ENCODE results near the gene NACC2.
A peak's percentile ranks its signal among the peaks of the same experiment; 100 is the strongest.
"Not testable (repeated sequence)": the region's sequence is repeated elsewhere in the genome, so short reads cannot be mapped to it uniquely, and the experiment has no call there.

NACC2 gene

DNA sequence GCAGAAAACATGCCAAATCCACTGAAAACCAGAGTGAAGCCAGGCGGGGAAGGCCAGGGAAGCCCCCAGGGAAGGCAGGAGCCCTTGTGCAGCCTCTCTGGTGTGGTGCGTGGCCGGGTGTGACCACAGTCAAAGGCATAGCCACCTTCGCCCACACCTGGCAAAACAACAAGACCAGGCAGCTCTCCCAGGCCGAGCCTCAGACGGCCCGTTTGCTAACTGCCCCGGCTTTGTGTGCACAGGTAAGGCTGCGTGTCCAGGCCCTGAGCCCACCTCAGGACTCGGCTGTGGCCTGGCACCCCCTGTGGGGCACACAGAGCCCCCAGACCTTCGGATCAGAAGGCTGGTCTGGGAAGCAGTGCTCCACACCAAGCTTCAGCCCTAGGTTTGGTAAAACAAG is 17.5 kb upstream of the NACC2 start:
- no peak for DNase-seq (ENCODE audit: extremely low read depth in 1 of 2, low read depth in 1 of 2)

DNA sequence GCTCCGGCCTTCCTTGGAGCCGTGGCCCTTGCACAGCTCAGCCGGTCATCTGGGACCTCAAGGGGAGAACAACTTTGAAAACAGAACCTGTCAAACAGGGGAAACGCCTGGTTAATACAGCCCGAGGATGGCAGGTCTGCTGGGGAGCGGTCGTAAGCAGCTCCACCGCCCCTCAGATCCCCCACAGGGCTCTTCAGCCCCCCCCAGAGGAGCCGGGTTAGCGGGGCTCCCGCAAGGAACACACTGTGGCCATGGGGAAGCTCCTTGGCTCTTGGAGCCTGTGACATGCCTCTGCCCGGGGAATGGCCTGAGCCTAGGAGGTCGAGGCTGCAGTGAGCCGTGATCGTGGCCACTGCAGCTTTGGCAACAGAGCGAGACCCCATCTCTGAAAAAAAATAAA is 16.8 kb upstream of the NACC2 start:
- DNase-seq (ENCODE audit: extremely low read depth in 1 of 2, low read depth in 1 of 2), result no peak

DNA sequence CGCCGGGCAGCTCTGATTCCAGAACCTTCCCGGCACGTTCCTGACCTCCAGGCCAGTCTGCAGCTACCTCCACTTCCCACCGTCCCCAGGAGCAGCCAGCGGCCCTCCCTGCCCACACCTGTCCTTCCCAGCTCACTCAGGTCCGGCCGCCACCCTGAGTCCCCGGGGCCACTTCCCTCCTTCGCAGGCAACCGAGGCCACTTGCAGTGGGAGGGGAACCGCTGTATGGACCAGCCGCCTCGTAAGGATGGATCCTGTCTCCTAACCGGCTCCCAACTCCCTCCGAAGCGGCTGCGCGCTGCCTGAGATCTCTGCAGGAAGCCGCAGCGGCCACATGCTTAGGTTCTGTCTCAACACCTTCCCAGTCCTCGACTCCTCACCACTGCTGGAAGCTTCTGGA is 16.1 kb upstream of the NACC2 start:
- DNase-seq (ENCODE audit: extremely low read depth in 1 of 2, low read depth in 1 of 2), result no peak

DNA sequence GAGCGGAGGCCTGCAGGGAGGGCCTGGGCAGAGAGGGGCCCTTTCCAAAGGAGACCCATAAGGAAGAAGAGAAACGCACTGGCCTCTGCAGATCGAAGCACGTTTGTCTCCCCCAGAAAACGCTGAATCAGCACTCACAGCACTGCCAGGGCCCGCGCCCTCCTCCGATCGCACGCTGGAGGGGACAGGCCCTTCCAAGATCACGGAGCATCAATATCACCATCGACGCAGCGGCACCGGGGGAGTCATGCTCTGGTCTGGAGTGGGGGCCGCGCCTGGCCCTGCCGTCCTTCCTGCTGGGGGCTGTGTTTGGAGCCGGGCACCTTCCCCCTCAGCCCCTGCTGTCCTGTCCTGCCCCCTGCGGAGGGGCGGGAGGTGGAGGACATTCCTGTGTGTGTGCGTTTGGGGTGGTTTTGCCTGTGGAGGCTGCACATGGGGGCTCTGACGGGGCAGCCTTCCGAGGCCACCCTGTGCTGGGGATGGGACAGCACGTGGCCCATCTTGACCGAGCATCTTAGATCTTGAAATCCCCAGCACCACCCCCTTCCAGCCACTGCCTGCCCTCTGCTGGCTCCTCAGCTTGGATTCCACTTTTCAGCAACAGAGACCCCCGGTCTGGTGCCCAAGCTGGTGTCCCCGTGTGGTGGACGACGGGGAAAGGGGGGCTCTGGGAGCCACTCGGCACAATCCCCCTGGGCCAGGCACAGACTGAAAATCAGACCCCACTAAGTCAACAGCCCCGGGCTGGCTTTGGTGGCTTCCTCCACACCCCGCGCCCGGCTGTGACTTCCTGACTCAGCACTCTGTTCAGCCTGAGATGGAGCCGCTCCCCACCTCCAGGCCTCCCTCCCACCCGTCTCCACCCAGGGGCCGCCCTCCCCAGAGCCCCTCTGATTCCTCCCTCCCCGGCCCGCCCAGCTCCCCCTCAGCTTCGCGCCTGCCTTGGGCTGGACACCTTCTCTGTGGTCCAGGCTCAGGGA is 15.3 kb upstream of the NACC2 start:
- DNase-seq (ENCODE audit: extremely low read depth in 1 of 2, low read depth in 1 of 2), result no peak

DNA sequence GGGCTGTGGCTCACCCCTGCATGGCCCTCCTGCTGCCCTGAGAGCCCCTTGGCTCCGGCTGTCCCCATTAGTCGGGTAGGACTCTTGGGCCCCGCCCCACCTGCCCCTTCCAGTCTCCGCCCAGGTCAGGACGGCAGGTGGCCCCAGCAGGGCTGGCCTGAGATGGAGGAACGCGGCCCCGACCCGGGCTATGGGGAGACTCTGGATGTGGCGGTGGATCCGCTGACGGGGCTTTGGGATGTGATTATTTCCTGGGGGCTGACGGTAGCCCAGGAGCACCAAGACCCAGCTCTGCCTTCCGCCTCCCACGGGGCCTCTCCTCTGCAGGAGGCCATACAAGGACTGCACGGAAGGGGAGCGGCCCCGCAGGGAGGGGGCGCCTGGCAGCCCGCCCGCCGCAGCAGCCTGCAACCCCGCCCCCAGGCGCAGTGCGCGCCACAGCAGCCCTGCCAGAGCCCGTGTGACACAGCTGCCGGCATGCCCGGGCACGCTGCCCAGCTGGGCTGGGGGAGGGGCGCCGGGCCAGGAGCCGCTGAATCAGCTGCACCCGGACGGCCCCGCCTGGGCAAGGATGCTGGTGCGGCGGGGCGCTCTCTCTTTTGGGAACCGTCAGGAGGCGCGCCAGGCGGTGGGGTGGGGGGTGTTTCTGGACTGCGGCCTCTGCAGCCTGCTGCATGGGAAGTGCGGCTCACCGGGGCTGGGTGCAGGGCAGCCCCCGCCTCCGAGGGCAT is 14.4 kb upstream of the NACC2 start:
- DNase-seq (ENCODE audit: extremely low read depth in 1 of 2, low read depth in 1 of 2), result peak; percentile 87 to 89

DNA sequence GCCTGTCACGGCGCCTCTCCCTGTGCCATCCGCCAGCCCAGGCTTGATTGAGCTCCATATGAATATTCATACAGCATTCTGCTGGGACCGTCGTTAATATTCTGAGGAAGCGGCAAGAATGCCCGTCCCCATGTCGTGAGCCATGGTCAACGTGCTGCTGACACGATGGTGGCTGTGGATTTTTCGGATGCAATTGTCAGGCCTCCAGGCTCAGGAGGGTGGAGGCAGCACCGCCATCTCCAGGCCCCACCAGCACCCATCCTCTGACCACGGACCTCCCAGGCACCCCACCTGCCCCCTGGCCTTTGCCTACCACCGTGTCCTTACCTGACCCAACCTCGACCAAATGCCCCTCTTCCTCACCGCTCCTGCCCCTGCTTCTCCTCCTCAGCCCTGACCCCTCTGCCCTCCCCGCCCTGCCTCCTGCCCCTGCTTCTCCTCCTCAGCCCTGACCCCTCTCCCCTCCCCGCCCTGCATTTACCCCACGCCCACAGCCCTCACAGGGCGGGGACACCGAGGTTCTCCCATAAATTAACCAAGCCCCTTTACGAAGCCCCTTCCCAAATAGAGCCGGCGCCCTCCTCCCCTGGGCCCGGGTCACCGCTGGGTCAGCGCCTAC is 13.7 kb upstream of the NACC2 start:
- DNase-seq (ENCODE audit: extremely low read depth in 1 of 2, low read depth in 1 of 2), result no peak

DNA sequence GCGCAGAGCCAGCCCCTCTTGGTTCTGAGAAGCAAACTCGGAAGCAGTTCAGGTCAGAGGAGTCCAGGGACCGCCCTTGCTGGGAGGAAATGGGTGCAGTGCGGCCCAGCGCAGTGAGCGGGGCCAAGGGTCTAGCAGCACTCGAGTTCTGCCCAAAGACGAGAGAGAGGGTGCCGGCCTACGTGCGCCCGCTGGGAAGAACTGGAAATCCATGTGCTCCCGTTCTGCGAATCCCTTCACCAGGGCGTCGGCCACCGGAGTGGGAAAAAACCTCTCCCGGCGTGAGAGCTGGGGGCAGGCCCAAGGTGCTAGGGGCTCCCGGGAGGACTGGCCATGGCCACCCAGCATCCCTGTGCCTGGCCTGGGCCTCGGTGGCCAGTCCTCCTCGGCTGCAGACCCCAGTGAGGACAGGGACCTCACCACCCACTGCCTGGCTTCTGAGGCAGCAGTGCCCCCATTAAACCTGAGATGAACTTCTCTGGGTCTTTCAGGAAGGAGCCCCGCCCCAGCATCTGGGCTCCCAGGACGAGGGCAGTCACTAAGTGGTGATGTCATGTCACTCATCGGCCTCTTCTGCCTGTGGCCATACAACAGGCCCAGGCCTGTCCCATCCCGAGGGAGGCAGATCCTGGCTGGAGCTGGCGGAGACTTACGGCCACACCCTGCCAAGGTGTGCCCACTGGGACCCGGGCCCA is 13.0 kb upstream of the NACC2 start:
- DNase-seq (ENCODE audit: extremely low read depth in 1 of 2, low read depth in 1 of 2), result no peak

DNA sequence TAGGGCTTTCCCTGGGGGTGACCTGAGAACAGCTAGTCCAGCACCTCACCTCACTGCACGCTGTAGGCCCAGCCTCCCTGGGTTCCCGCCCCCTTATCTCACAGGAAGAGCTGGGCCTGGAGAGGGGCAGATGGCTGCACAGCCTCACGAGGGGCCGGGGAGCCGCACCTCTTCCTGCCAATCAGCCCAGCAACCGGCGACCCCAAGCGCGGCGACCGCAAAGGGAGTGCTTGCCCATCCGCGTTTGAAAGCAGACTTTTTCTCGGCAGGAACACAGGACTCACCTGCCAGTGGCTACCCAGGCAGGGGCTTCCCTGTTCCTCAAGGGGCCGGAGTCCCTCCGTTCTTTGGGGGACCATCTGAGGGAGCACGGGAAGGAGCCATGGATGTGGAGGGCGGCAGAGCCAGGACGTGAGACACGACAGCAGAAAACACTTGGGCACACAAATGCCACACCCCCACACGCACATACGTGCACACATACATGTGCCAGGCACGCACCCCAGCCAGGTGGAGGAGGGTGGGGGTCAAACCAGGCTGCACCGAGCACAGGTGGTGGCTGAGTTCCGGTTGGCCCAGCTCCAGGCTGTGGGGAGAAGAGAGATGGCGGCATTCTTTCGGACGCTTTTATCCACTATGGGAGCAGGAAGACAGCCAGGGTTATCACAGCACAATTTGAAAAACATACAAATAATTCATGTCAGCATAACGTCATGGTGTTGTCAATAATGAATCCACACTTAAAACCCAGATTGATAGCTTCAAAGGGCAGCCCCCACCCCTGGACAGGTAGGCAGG is 12.3 kb upstream of the NACC2 start:
- peak in 1 of 2 donors; percentile 53 for DNase-seq (ENCODE audit: extremely low read depth in 1 of 2, low read depth in 1 of 2)

DNA sequence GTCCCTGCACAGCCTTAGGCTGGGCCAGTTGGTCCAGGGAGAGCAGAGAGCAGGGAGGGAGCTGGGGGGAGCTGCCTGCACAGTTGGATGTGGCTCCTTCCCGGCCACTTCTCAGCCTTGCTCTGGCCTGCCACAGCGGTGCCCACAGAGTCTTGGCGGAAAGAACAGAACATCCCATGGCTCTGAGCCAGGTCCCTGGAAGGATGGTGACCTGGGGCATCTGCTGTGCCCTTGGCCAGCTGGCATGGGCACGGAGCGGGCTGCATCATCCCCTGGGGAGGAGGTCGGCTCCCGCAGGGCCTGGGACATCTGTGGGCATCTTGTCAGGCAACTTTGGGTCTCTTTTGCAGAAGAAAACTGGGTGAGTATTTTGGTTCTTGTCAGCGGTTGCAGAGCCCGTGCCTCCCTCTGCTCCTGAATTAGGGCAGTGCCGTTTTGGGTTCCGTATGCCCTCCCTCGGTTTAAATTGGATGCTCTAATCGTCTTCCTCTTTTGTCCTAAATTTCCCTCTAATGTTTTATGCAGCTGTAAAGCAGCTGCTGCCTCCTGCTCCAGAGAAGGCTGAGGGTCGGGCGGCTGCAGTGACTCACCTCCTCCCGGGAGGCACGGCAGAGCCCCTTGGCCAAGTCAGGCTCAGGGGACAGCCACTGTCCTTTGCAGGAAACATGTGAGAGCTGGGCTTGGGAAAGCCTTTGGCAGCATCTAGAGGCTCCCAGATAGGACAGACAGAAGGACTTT is 10.5 kb upstream of the NACC2 start:
- no peak for DNase-seq (ENCODE audit: extremely low read depth in 1 of 2, low read depth in 1 of 2)

DNA sequence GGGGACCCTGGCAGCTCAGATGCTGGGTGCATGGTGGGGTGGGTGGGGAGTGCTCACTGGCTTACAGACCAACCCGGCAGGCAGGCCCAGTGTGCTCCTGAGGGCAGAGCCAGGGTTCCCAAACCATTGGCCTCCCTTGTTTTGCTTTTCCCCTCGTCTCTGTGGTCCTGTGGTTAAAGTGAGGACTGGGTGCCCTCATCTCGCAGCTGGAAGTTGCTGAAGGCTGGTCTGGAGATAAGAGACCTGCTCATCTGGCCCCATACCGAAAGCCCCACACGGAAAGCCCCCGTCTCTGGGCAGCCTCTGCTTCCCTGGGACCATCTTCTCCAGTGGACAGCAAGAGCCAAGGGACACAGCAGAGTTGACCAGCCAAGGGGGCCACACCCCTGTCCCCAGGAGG is 9.8 kb upstream of the NACC2 start:
- DNase-seq (ENCODE audit: extremely low read depth in 1 of 2, low read depth in 1 of 2), result no peak

DNA sequence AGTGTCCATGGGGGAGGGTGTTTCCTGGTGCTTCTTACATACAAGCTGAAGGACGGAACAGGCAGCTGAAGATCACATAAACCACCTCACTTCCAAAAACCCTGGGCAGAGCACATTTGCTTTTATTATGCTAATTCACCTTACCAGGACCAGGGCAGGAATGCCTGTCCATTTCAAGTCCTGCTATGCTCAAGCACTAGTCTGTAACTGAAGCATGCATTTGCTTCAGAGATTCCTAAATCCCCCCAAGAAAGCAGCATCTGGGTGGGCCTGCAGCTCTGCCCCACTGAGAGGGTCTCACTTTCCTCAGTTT is 9.4 kb upstream of the NACC2 start:
- no peak for DNase-seq (ENCODE audit: extremely low read depth in 1 of 2, low read depth in 1 of 2)

DNA sequence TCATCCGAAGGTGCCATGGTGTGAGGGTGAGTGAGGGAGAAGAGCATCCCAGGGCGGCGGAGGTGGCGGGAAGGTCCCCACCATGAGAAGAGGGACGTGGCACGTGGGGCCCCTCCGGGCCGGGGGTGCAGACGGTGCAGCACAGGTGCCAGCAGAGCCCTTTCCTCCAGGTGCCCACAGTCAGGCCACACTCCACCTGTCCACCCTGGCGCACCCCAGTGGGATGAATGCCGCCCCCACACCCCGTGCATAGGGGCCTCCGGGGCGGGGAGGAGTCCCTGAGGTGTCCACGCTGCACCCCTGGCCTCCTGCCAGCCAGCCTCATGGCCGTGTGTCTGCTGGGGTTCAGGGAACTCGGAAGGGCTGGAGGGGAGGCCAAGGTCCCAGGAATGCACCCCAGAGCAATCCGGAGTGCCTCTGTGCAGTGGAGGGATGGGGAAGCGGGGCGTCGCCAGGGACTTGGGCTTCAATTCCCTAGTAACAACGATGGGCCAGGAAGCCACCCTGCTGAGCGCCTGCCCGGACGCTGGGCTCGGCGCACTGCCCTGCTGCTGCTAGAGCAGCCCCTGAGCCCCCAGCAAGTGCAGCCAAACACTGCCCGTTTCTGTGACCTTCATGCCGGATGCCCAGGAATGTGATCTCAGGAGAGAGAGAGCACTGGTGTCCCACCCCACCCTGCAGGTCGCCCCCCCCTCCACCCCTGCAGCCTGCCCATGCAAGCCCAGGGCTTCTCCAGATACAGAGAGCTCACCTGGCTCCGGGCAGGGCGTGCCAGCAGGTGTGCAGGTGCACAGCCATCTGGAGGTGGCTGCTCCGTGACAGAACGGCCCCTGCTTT is 8.8 kb upstream of the NACC2 start:
- no peak for DNase-seq (ENCODE audit: extremely low read depth in 1 of 2, low read depth in 1 of 2)

DNA sequence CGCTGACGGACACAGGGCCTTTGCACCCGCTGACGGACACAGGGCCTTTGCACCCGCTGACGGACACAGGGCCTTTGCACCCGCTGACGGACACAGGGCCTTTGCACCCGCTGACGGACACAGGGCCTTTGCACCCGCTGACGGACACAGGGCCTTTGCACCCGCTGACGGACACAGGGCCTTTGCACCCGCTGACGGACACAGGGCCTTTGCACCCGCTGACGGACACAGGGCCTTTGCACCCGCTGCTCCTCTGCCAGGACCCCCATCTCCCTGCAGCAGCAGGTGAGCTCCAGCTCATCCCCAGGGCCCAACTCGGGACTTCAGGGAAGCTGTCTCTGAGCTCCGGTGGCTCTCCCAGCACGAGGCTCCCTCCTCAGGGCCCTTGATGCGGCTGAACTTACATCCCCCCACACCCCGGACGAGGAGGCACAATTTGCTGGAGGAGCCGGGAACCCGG is 6.6 kb upstream of the NACC2 start:
- DNase-seq (ENCODE audit: extremely low read depth in 1 of 2, low read depth in 1 of 2), result not testable (repeated sequence)

DNA sequence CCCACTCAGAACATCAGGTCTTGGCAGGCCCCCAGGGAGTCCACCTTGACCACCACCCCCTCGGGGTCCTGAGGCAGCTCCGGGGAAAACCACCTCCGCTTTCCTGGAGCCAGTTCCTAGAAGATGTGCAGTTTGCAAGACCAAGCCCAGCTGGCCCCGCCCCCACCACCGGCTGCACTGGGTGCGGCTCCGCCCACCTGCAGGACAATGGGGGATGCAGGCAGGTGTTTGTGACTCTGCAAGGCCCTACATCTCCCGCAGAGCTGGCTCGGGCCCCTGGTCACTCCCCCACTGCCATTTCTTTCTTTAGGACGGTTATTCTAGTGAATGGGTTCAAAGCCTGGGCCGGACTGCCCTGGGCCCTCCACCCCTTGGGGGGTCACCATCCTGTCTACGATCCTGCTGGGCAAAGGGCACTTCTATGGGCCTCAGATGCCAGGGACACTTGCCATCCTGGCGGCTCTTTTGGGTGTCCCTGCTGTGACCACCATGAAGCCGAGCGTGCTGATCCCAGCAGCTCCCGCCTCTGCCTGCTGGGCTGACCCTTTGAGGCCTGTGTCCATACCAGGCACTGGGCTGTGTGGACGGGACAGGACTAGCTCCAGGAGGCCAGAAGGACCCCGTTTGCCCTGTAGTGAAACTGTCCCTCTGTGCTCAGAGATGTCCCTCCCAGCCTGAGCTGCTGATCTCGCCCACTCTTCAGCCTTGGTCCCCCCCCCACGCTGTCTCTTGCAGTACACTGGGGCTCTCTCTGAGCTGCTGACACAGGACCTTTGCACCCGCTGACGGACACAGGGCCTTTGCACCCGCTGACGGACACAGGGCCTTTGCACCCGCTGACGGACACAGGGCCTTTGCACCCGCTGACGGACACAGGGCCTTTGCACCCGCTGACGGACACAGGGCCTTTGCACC is 5.9 kb upstream of the NACC2 start:
- no peak for DNase-seq (ENCODE audit: extremely low read depth in 1 of 2, low read depth in 1 of 2)

DNA sequence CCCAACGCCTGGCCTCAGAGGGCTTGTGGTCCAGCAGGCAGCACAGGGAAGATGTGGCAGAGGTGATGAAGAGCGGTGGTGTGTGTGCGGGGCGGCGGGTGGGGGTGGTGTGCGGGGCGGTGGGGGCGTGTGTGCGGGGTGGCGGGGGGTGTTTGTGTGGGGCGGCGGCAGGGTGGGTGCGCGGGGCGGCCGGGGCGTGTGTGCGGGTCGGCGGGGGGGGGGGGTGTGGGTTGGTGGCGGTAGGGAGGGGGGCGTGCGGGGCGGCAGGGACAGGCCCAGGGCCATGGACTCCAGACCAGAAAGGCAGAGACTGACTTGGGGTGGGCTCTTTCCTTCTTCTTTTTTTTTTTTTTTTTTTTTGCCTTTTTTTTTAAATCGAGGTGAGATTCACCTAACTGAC is 4.5 kb upstream of the NACC2 start:
- no peak for DNase-seq (ENCODE audit: extremely low read depth in 1 of 2, low read depth in 1 of 2)

DNA sequence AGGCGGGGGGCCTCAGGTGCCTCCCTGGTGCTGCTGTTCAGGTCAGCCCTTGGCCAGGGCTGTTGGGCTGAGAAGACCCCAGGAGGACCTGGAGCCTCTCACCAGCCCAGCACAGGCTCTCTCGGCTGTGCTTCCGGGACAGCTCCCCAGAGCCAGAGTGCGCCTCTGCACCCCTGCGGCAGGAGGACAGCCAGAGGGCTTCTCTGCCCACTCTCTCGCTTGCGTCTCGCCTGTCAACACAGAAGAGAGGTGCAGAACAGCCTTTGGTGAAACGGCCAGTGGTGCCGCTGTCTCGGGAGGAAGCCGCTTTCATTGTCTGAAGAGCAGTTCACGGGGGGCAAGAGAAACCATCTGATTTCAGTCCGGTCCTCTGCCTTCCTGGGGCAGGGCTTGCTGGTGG is 3.8 kb upstream of the NACC2 start:
- no peak for DNase-seq (ENCODE audit: extremely low read depth in 1 of 2, low read depth in 1 of 2)

DNA sequence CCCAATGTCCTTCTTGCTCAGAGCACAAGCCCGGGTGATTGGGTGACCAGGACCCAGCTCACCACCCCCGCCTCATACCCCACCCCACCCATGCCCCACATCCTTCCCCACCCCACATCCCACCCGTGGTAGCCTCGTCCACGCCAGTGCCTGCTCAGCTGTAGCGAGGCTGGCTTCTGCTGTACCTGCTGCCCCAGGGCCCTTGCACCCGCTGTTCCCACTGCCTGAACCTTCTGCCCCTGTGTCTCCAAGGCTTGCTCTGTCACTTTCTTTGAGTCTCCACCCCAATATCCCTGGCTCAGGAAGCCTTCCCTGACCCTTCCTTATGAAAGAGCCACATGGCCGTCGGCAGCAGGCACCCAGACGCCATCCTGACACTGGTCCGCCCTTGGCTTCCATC is 3.1 kb upstream of the NACC2 start:
- DNase-seq (ENCODE audit: extremely low read depth in 1 of 2, low read depth in 1 of 2), result no peak

DNA sequence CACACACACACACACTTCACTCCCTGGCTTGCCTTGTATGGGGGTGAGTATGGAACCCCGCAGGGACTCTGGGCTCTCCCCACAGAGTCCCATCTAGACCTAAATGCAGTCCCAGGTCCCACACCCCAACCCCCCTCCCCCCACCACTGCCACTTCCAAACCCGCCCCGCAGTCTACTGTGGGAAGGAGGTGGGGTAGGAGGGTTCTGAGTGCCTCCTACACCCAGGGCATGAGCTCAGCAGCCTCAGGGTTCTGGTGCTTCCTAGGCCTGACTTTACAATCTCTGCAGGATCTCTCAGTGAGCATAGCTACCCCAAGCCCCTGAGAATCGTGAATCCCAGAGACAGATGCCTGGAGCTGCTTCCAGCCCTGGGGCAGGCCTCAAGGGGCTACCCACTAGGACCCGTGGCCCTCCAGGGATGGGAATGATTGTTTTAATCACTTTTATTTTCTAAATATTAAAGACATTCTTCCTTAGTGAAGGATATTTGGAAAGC is 1.5 kb upstream of the NACC2 start:
- no peak for DNase-seq (ENCODE audit: extremely low read depth in 1 of 2, low read depth in 1 of 2)

Measured in stimulated activated CD8-positive, alpha-beta memory T cell treated with anti-CD3 and anti-CD28 coated beads, Interleukin-7, amount 100 ng/mL, for 48 hours (primary cell).